GM12878 (cell line): ENCODE data around the gene ANKRD23. TPM values are rescaled to one million over a fixed set of nuclear protein-coding genes. Genes with fewer than 3 reads are reported as not detected.

Experiments used
- BHLHE40 ChIP-seq, 2 experiments: fragments of 450-650 bp in 1 of 2; IDR thresholded peaks; 2 replicates each; pipeline ENCODE4 v1.6.1; 2011 to 2017; ENCODE audit warnings: low read depth in 2 of 2, borderline replicate concordance in 1 of 2, improper control_type of control experiment in 1 of 2, low read length in 1 of 2, mild to moderate bottlenecking in 1 of 2
- EGR1 ChIP-seq, 2 experiments: IDR thresholded peaks; 1 replicate in 1 of 2; 2 replicates in 1 of 2; pipeline ENCODE4 v1.6.1; 2011 to 2012; ENCODE audit warnings: low read depth in 2 of 2, low read length in 2 of 2, borderline replicate concordance in 1 of 2, mild to moderate bottlenecking in 1 of 2, moderate library complexity in 1 of 2
- ETV6 ChIP-seq, 2 experiments: fragments of 450-650 bp in 1 of 2; IDR thresholded peaks in 1 of 2; conservative IDR thresholded peaks in 1 of 2; 2 replicates each; pipeline ENCODE4 v1.6.1; 2014; ENCODE audit warnings: antibody characterized with exemption in 1 of 2, borderline replicate concordance in 1 of 2, low read depth in 1 of 2, mild to moderate bottlenecking in 1 of 2, moderate library complexity in 1 of 2
- FOS ChIP-seq: IDR thresholded peaks from 3 replicates; pipeline ENCODE4 v1.6.1; 2011; ENCODE audit warnings: borderline replicate concordance; ENCODE audit not compliant: insufficient read length; ENCODE audit errors: extremely low read depth
- GATAD2B ChIP-seq: fragments of 450-650 bp; conservative IDR thresholded peaks from 2 replicates; pipeline ENCODE4 v1.6.1; 2017; ENCODE audit warnings: low read depth, mild to moderate bottlenecking, moderate library complexity
- HDGF ChIP-seq: fragments of 450-650 bp; IDR thresholded peaks from 2 replicates; pipeline ENCODE4 v1.6.1; 2016; ENCODE audit warnings: antibody characterized with exemption
- HSF1 ChIP-seq: fragments of 150-350 bp; IDR thresholded peaks from 2 replicates; pipeline ENCODE4 v1.6.1; 2014; ENCODE audit warnings: mild to moderate bottlenecking, low read depth, low read length
- IRF3 ChIP-seq: fragments of 450-650 bp; IDR thresholded peaks from 2 replicates; pipeline ENCODE4 v1.6.1; 2014; ENCODE audit warnings: mild to moderate bottlenecking
- SRF ChIP-seq, 2 experiments: IDR thresholded peaks; 2 replicates each; pipeline ENCODE4 v1.6.1; 2011; ENCODE audit warnings: low read depth in 2 of 2, low read length in 2 of 2, mild to moderate bottlenecking in 1 of 2, moderate library complexity in 1 of 2
- TCF3 ChIP-seq: IDR thresholded peaks from 2 replicates; pipeline ENCODE4 v1.6.1; 2012; ENCODE audit warnings: low read depth, mild to moderate bottlenecking, low read length, borderline replicate concordance; ENCODE audit not compliant: insufficient read depth
- YY1 ChIP-seq: IDR thresholded peaks from 2 replicates; pipeline ENCODE4 v1.6.1; 2011; ENCODE audit warnings: low read depth, mild to moderate bottlenecking, low read length
- polyA plus RNA-seq, 11 experiments: library from polyadenylated mRNA; depleted of rRNA in 4 of 11; unstranded in 6 of 11; stranded (reverse) in 5 of 11; fragments of >200 nt; fragmentation: Nextera tagmentation in 4 of 11; fragmentation: Illumina TruSeq in 1 of 11; extraction: Ambion mirVana in 4 of 11; extraction: Trizol in 1 of 11; gene quantifications; 1 replicate in 1 of 11; 2 replicates in 10 of 11; pipeline versions ENCODE4 v1.2.1 to v1.2.3, GENCODE V29; 2011 to 2016; ENCODE audit warnings: inconsistent platforms in 2 of 11, missing spikeins in 2 of 11, low read depth in 1 of 11
- total RNA-seq, 4 experiments: library from RNA; depleted of rRNA in 3 of 4; stranded (reverse); fragments of >200 nt in 3 of 4; fragmentation: Illumina TruSeq in 1 of 4; extraction: Trizol in 1 of 4; gene quantifications; 2 replicates each; pipeline versions ENCODE4 v1.2.1 to v1.2.3, GENCODE V29; 2013 to 2021

ANKRD23 gene
- total and polyA plus RNA-seq, 10 of the 15 experiments (the other 5 are each of a cell fraction or from before 2014, with no cell fraction given) = 0.34 to 5.3 (median 2.7) TPM

- TF ChIP-seq IRF3 = no peak
- TF ChIP-seq TCF3 = 0 out of 2 replicates have a peak, but pooled peaks have one; percentile 34
- no peak for TF ChIP-seq HSF1
- TF ChIP-seq SRF (IDR thresholded peaks at IDR 0.05; ENCODE audit: low read depth in 2 of 2, low read length in 2 of 2) = no peak
- peak in 1 of 2 experiments; percentile 25; a peak in 1 of 4 replicates for TF ChIP-seq BHLHE40 (IDR thresholded peaks at IDR 0.05; ENCODE audit: borderline replicate concordance in 1 of 2, low read depth in 2 of 2, low read length in 1 of 2)
- no peak for TF ChIP-seq GATAD2B
- 0 out of 2 replicates have a peak, but pooled peaks have one; percentile 29 for TF ChIP-seq YY1
- TF ChIP-seq ETV6 (conservative IDR thresholded peaks at IDR 0.05 in 1 of 2, IDR thresholded peaks at IDR 0.05 in 1 of 2; ENCODE audit: borderline replicate concordance in 1 of 2, low read depth in 1 of 2) = no peak
- TF ChIP-seq HDGF = 0 out of 2 replicates have a peak, but pooled peaks have one; percentile 23
- TF ChIP-seq FOS = no peak
- peak in 1 of 2 experiments; percentile 47; a peak in 1 of 3 replicates for TF ChIP-seq EGR1 (IDR thresholded peaks at IDR 0.05; ENCODE audit: borderline replicate concordance in 1 of 2, low read depth in 2 of 2, low read length in 2 of 2)
Observed at GRCh38 chr2:96839293-96839874, 4.4 kb downstream of the ANKRD23 start (continued).
